CD4-positive, alpha-beta T cell treated with Interleukin-1 beta for 1 hour (primary cell): ENCODE results near the gene AMOTL2.

Source experiments
- DNase-seq, 2 donors: peaks; one replicate each; pipeline ENCODE4 v3.0.0-alpha.2; 2020 to 2022

AMOTL2 gene

GRCh38 chr3:134378384-134378783 lies 4.1 kb upstream of the AMOTL2 start:
- DNase-seq = peak; percentile 17 to 35

- no peak for DNase-seq
Measured at GRCh38 chr3:134377896-134378295, 3.6 kb upstream of the AMOTL2 start.

- DNase-seq = no peak
Measured at GRCh38 chr3:134376786-134377426, 2.7 kb upstream of the AMOTL2 start.

GRCh38 chr3:134376385-134376765 lies 2.1 kb upstream of the AMOTL2 start:
- DNase-seq = no peak

- no peak for DNase-seq
Measured at GRCh38 chr3:134375582-134376384, 1.5 kb upstream of the AMOTL2 start.

- no peak for DNase-seq
Measured at GRCh38 chr3:134374791-134375581, 739 bp upstream of the AMOTL2 start.

- DNase-seq = no peak
Measured at GRCh38 chr3:134373271-134374104, 759 bp downstream of the AMOTL2 start.

GRCh38 chr3:134372396-134373270 lies 1.6 kb downstream of the AMOTL2 start:
- no peak for DNase-seq

GRCh38 chr3:134371542-134372324 lies 2.5 kb downstream of the AMOTL2 start:
- no peak for DNase-seq

GRCh38 chr3:134370611-134371531 lies 3.4 kb downstream of the AMOTL2 start:
- no peak for DNase-seq

- no peak for DNase-seq
Measured at GRCh38 chr3:134369861-134370596, 4.2 kb downstream of the AMOTL2 start.

- DNase-seq = no peak
Measured at GRCh38 chr3:134369231-134369741, 5.0 kb downstream of the AMOTL2 start.

GRCh38 chr3:134368751-134369105 lies 5.5 kb downstream of the AMOTL2 start:
- DNase-seq = no peak

- DNase-seq = no peak
Measured at GRCh38 chr3:134367869-134368750, 6.1 kb downstream of the AMOTL2 start.

GRCh38 chr3:134366928-134367811 lies 7.1 kb downstream of the AMOTL2 start:
- DNase-seq = no peak

GRCh38 chr3:134366221-134366927 lies 7.9 kb downstream of the AMOTL2 start:
- no peak for DNase-seq
